Muscle of back (tissue), 11 donors: ENCODE results near the gene LMNTD2. TPM values are rescaled to one million over a fixed set of nuclear protein-coding genes. Genes with fewer than 3 reads are reported as not detected.
"Not testable (repeated sequence)": the region's sequence is repeated elsewhere in the genome, so short reads cannot be mapped to it uniquely, and the experiment has no call there.

Source experiments
- DNase-seq, 3 donors: peaks; one replicate each; pipeline versions ENCODE4 v3.0.0 to v3.0.0-alpha.2; 2013
- polyA plus RNA-seq, 10 donors: library from polyadenylated mRNA; unstranded; fragments of 120-200 nt; gene quantifications; one replicate each; pipeline ENCODE4 v1.2.1, GENCODE V29; 2013; ENCODE audit not compliant: insufficient read length in 10 of 10

LMNTD2 gene
- polyA plus RNA-seq, 10 donors = 0.17 to 1.1 (median 0.44) TPM

DNA sequence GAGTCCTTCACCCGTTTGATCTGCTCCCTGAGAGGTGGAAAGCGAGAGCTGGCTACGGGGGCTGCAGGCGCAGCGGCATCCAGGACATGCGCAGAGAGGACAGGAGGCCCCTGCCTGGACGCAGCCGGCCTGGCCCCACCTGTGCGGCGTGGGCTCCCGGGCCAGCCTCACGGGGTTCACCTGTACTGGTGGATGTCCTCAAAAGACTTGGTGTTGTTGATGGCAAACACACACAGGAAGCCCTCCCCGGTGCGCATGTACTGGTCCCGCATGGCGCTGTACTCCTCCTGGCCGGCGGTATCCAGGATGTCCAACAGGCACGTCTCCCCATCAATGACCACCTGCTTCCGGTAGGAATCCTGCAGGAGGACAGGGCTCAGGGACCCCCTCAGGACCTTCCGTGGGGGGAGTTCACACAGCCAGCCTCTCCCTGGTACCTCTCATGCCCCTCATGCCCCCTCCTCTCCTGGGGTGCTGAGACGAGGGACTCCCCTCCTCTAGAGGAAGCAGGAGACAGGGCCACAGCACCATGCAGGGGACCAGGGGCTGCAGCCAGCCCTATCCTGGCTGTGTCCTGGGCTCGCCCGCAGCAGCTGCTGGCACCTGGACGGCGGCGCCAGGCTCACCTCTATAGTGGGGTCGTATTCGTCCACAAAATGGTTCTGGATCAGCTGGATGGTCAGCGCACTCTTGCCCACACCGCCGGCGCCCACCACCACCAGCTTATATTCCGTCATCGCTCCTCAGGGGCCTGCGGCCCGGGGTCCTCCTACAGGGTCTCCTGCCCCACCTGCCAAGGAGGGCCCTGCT is 26.7 kb downstream of the LMNTD2 start:
- no peak for DNase-seq

GRCh38 chr11:532986-533585 is 27.5 kb downstream of the LMNTD2 start:
- DNase-seq = no peak

GRCh38 chr11:532527-532985 is 28.0 kb downstream of the LMNTD2 start:
- DNase-seq = no peak

DNA sequence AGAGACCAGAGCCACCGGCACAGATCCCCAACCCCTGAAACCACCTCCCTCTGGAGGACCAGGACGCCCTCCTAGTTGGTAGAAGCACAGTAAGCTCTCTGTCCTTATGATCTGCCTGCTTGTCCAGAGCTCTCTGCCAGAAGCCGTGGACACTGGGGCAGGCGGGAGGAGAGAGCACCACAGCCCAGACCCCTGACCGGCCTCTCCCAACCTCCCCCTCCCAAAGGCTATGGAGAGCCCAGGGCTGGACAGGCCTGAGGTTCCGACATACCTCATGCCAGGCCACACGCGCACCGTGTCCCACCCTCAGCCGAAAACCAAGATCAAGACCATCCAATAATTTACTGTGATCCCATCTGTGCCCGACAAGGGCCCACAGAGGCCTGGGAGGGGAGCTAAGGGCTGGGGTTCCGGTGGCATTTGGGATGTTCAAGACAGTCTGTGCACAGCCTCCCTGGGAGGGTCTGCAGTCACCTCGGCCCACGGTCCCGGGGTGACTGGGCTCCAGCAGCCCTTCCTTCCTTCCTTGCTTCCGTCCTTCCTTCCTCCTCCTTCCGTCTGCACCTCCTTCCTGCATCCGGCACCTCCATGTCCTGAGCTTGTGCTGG is 28.5 kb downstream of the LMNTD2 start:
- DNase-seq = no peak

DNA sequence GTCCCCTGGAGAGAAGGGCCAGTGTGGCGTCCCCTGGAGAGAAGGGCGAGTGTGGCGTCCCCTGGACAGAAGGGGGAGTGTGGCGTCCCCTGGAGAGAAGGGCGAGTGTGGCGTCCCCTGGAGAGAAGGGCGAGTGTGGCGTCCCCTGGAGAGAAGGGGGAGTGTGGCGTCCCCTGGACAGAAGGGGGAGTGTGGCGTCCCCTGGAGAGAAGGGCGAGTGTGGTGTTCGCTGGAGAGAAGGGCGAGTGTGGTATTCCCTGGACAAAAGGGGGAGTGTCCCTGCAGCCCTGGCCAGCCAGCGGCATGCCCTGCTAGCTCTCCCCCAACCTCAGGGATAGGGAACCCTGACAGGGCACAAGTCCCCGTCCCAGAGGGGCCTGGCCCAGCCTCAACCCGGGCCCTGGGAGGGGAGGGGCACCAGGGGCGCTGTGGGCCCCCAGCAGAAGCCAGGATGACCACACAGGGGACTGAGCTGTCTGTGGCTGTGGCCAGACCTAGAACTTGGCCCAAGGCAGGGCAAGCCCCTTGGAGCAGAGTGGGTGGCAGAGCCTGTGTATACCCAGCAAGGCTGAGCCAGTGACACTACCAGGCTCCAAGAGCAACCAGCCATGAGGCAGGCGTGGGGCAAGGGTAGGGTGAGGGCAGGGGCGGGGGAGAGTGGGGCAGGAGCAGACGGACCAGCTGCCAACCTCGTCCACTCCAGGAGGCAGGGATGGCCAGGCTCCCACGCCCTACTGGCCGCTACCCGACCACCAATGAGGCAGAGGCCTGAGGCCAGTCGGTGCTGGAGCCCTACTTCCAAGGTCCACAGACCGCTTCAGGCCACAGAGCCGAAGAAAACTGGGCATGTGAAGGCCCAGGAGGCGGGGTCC is 29.3 kb downstream of the LMNTD2 start:
- no peak for DNase-seq

DNA sequence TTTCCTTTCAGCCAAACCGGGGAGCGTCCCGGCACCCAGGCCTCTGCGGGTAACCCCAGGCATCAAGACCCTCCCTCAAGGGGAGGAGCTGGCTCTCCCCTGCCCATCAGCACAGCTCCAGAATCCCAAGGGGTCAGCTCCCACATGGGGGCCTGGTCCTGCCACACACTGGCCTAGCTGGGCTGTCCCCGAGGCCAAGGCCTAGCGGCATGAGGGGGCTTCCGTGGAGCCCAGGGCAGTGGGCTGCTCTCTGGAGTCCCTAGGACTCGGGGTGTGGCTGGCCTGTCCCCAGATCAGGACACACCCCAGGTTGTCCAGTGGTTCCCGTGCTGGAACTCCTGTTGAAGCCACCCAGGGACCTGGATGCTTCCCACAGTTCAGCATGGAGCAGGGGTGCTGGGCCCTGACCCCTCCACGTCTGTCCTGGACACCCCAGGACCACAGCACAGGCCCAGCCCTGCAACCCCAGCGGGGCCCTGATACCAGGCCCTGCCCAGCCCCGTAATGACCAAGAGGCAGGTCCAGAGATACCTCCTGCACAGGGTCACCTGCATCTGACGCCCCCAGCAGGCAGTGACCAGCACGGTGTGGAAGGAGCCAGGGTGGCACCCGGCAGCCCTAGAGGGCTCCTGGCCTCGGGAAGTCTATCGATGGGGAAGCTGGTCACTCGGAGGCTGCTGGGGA is 30.7 kb downstream of the LMNTD2 start:
- DNase-seq = no peak

GRCh38 chr11:528815-529727 is 31.5 kb downstream of the LMNTD2 start:
- DNase-seq = peak in 1 of 3 donors; percentile 57

GRCh38 chr11:528166-528814 is 32.2 kb downstream of the LMNTD2 start:
- no peak for DNase-seq

- no peak for DNase-seq
Measured at GRCh38 chr11:526192-526591, 34.3 kb downstream of the LMNTD2 start.

- DNase-seq = no peak
Measured at GRCh38 chr11:521177-521688, 39.3 kb downstream of the LMNTD2 start.

DNA sequence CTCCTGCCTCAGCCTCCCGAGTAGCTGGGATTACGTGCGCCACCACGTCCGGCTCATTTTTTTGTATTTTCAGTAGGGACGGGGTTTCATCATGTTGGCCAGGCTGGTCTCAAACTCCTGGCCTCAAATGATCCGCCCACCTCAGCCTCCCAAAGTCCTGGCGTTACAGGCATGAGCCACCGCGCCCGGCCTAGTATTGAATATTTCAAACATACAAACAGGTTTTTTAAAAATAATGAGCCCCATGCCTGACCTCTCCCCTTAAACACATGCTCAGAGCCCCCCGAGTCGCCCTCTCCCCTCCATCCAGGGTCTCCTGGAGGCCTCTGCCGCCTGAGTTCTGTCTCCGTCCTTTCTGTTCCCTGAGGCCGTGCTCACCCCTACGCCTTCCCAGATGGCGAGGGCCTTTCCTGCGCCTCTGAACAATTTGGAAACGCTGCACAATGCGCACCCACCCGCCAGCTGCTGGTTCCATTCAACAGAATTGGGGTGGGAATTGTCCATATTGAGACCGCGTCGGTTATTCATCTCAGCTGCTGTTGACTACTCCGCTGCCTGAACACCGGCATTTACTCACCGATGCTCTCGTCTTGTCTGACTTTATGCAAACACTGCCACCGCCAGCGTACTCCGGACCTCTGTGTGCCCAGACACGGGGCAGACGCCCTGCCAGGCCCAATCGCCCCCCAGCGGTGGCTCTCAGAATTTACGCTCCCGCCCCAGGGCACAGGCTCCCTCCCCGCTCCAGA is 39.9 kb downstream of the LMNTD2 start:
- DNase-seq = no peak

DNA sequence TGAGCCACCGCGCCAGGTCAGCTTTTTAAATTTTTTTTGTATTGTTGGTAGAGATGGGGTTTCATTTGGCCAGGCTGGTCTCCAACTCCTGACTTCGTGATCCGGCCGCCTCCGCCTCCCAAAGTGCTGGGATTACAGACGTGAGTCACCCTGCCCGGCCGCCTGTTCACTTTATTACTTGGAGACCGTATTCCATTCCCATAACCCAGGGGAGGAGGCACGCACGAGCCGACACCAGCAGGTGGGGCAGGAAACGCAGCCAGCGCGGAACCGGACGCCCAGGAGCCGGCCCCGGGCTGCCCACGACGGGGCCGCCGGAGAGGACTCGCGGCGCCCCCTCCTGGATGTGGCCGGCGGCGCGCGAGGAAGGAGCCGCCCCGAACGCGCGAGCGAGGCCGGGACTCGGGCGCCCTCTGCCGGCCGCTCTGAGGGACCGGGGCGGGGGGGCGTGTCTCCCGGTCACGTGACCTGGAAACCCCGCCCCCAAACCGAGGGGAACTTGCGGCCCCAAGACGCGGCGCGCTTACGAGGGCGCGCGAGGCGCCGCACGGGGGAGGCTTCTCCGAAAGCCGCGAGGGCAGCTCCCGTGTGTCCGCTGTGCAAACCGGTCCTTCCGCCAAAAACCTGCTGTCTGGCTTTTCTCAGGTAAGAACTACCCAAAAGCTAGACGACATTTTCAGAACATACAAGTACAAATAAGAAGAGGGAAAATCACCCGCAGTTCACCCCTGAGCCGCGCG is 41.9 kb downstream of the LMNTD2 start:
- peak; percentile 88 to 93 (median 88) for DNase-seq

- not testable (repeated sequence) for DNase-seq
Measured at GRCh38 chr11:516918-517685, 43.4 kb downstream of the LMNTD2 start.

DNA sequence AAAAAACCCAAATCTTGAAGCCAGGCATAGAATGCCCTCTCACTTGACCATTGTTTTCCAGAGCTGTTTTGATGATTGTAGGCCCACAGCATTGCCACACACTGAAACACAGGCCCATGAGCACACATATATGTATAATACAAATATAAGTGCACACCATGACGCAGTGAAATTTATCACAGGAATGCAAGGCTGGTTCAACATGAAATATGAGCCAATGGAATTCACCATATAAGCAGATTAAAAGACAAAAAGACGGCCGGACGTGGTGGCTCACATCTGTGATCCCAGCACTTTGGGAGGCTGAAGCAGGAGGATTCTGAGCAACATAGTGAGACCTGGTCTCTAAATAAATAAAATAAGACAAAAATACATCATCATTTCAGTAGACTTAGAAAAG is 44.1 kb downstream of the LMNTD2 start:
- peak in 1 of 3 donors; percentile 7 for DNase-seq

DNA sequence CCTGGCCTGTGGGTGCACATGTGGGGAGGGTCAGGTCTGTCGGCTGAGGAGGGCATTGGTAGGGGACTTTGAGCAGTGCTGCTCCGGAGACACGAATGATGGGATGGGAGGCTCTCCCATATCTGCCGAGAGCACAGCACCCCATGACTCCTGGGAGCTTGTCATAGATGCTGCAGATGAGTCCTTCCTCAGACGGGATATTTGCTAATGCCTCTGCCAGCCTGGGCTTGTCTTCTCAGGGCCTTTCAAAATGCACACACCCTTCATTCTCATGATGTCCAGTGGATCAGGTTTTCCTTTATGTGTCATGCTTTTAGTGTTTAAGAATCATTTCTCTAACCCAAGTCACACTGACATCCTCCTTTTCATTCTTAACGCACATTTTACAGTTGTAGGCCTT is 45.4 kb downstream of the LMNTD2 start:
- no peak for DNase-seq

DNA sequence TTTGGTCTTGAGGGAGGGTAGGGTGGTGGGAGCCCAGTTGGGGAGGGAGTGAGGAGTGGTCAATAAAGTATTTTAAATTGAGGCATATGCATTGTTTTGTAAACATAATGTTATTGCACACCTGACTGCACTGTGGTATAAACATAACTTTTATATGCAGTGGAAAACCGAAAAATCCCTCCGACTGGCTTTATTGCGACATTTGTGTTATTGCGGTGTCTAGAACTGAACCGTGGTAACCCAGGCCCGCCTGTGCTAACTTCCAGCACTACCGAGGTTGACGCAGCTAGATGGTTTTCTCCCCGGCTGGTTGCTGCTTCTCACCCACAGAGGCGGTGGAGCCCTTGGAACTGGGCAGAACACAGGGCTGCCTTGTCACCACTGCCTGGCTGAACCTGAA is 45.9 kb downstream of the LMNTD2 start:
- DNase-seq = no peak
